Measurements from ENCODE around the gene PTP4A1. TPM values are rescaled to one million over a fixed set of nuclear protein-coding genes. Genes with fewer than 3 reads are reported as not detected.

The PTP4A1 gene
- total RNA-seq, 1 experiment from 2014 or later, result 71.0 TPM

DNA sequence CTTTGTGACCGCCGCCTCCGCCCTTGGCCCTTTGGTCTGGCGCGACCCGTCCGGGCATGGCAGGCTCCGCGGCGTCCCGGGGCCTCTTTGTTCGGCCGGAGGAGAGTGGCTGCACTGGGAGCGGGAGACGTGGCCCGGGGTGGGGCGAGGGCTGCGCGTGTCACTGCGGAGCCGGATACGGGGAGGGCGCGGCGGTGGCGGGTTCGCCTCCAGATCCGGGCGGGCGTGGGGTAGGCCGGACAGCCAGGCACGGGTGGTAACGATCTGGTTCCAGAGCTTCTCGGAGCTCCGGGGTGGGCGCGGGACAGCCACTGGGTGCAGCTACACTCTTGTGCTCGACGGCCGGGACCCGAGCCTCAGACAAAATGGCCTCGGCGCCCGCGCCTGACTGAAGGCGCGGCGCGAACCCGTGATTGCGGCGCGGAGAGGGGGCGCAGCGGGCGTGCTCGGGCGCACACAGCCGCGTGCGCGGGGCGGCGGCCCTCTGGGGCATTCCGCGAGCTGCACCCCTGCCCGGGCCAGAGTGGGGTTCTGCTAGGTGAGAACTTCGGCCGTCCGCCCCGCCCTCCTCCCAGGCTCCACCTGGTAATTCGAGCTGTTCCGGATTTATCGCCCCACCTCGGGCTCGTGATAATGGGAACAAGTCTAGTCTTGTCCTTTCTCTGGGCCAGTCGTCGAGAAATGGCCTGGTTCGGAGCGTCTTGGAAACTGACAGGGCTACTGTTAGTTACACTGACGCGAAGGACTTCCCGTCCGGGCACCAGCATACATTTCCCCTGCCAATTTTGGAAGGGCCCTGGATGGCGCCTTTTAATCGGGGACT, 1.0 kb downstream of the PTP4A1 start:
- POLR2A ChIA-PET, result interaction anchor here (1.5 kb wide), 1 partner anchor 11 kb away, joined by 4 read pairs; no protein-coding TSS in a partner anchor
- no peak for DNase-seq (ENCODE audit: low read depth, low spot score)
- H3K4me1 ChIP-seq (ENCODE audit: control insufficient read depth, insufficient read depth, low read length), result peaks cover 22% of the 10 kb centered on the region
- intact Hi-C loops (cut with micrococcal nuclease; ENCODE audit: unreplicated experiment) (loop anchor here (5.0 kb wide), 1 partner anchor 221 kb away; no protein-coding TSS in a partner anchor), in situ Hi-C loops (cut with HindIII; ENCODE audit: low pct_unique_long_range_greater_than_20kb, low sequenced_read_pairs) (loop anchor here (5.0 kb wide), 1 partner anchor 46 kb away; no protein-coding TSS in a partner anchor)
- no peaks in the 10 kb centered on the region; the same call in 1 of the 2 replicates for H3K27me3 ChIP-seq (ENCODE audit: control insufficient read depth, insufficient read depth, low read length)
- peak; percentile 71; the same call in 1 of the 2 replicates for TF ChIP-seq SIN3A (IDR thresholded peaks at IDR 0.05; ENCODE audit: borderline replicate concordance, insufficient read depth, low read depth, low read length)
- 0 out of 2 replicates have a peak, but pooled peaks have one; percentile 44 for TF ChIP-seq POLR2AphosphoS5 (IDR thresholded peaks at IDR 0.05; ENCODE audit: low read depth, low read length)
- TF ChIP-seq CTCF (IDR thresholded peaks at IDR 0.05), result no peak
- peak; percentile 55 for ATAC-seq
- H3K4me3 ChIP-seq (ENCODE audit: low read depth in 2 of 2, low read length in 2 of 2), result peak overlapping the region; percentile 82 to 85
- no TSS peak for BruUV-seq (replicated peaks)
- no peaks in the 10 kb centered on the region for H3K9me3 ChIP-seq (ENCODE audit: control insufficient read depth, insufficient read depth, low read depth, low read length)
- CTCF ChIA-PET, result interaction anchor here (1.3 to 1.6 kb wide), 2 partner anchors 25 to 220 kb away, joined by 6 to 7 read pairs; no protein-coding TSS in a partner anchor
- H3K27ac ChIP-seq (ENCODE audit: low read length), result peak overlapping the region; percentile 92
- peaks cover 19% of the 10 kb centered on the region for H3K36me3 ChIP-seq (ENCODE audit: control insufficient read depth, insufficient read depth, low read length)

- intact Hi-C loops (cut with micrococcal nuclease; ENCODE audit: unreplicated experiment) (loop anchor here (5.0 kb wide), 1 partner anchor 222 kb away; no protein-coding TSS in a partner anchor), in situ Hi-C loops (cut with HindIII; ENCODE audit: low pct_unique_long_range_greater_than_20kb, low sequenced_read_pairs) (loop anchor here (5.0 kb wide), 1 partner anchor 47 kb away; no protein-coding TSS in a partner anchor)
- POLR2A ChIA-PET, result interaction anchor here (1.5 kb wide), 1 partner anchor 10 kb away, joined by 4 read pairs; no protein-coding TSS in a partner anchor
- ATAC-seq (peak; percentile 22), DNase-seq (ENCODE audit: low read depth, low spot score) (no peak)
- TSS peak; percentile 66 for BruUV-seq (replicated peaks)
- CTCF ChIA-PET, result interaction anchor here (1.3 to 1.6 kb wide), 2 partner anchors 24 to 221 kb away, joined by 6 to 7 read pairs; no protein-coding TSS in a partner anchor
- TF ChIP-seq TCF7L2 (IDR thresholded peaks at IDR 0.05; ENCODE audit: low read depth, low read length) (no peak), POLR2AphosphoS5 (IDR thresholded peaks at IDR 0.05; ENCODE audit: low read depth, low read length) (no peak), CTCF (IDR thresholded peaks at IDR 0.05) (peak; percentile 89), SIN3A (IDR thresholded peaks at IDR 0.05; ENCODE audit: borderline replicate concordance, insufficient read depth, low read depth, low read length) (no peak)
- peaks cover 22% of the 10 kb centered on the region for H3K4me1 ChIP-seq (ENCODE audit: control insufficient read depth, insufficient read depth, low read length)
- peak overlapping the region; percentile 82 to 85 for H3K4me3 ChIP-seq (ENCODE audit: low read depth in 2 of 2, low read length in 2 of 2)
- no peaks in the 10 kb centered on the region for H3K9me3 ChIP-seq (ENCODE audit: control insufficient read depth, insufficient read depth, low read depth, low read length)
- no peaks in the 10 kb centered on the region; the same call in 1 of the 2 replicates for H3K27me3 ChIP-seq (ENCODE audit: control insufficient read depth, insufficient read depth, low read length)
- peak overlapping the region; percentile 92 for H3K27ac ChIP-seq (ENCODE audit: low read length)
- peaks cover 26% of the 10 kb centered on the region for H3K36me3 ChIP-seq (ENCODE audit: control insufficient read depth, insufficient read depth, low read length)
Observed at GRCh38 chr6:63573899-63574553, 1.7 kb downstream of the PTP4A1 start.

Measured in Panc1 (cell line).